BJ (cell line): ENCODE results near the gene RGR. TPM values are rescaled to one million over a fixed set of nuclear protein-coding genes. Genes with fewer than 3 reads are reported as not detected.

ENCODE experiments used
- CTCF ChIA-PET: fragments of 350-600 bp; formaldehyde crosslinking; extraction: SDS; loops from one replicate; lab custom pipeline; 2021; ENCODE audit warnings: antibody characterized with exemption, inconsistent platforms; lab: Yijun Ruan, JAX
- POLR2A ChIA-PET: fragments of 300-600 bp; sonication (Branson Sonifier 250); formaldehyde crosslinking; extraction: SDS; loops from one replicate; lab custom pipeline; 2021; ENCODE audit warnings: antibody characterized with exemption; lab: Charles Lee
- DNase-seq: peaks from one replicate; pipeline ENCODE4 v3.0.0-alpha.2; 2011; ENCODE audit warnings: low read depth
- H3K27me3 ChIP-seq: 2 replicates; pipeline ENCODE4 v1.6.0; 2011; ENCODE audit warnings: low read length; ENCODE audit not compliant: control insufficient read depth, insufficient read depth
- H3K36me3 ChIP-seq: 2 replicates; pipeline ENCODE4 v1.5.1; 2011; ENCODE audit warnings: low read length; ENCODE audit not compliant: control insufficient read depth, insufficient read depth
- H3K4me3 ChIP-seq: 2 replicates; pipeline ENCODE4 v1.5.1; 2011; ENCODE audit warnings: low read depth, mild to moderate bottlenecking, control low read depth, low read length
- polyA plus RNA-seq: library from polyadenylated mRNA; depleted of rRNA; stranded (reverse); fragments of >200 nt; gene quantifications from 2 replicates; pipeline ENCODE4 v1.2.3, GENCODE V29; 2011
- TF ChIP-seq, protein P1 (sequence below): IDR thresholded peaks from 2 replicates; pipeline ENCODE4 v1.5.1; 2011; ENCODE audit warnings: low read depth, mild to moderate bottlenecking, control low read depth, inconsistent platforms, low read length, moderate library complexity; ENCODE audit not compliant: insufficient read depth

Gene RGR
- polyA plus RNA-seq, 1 experiment = not detected

DNA sequence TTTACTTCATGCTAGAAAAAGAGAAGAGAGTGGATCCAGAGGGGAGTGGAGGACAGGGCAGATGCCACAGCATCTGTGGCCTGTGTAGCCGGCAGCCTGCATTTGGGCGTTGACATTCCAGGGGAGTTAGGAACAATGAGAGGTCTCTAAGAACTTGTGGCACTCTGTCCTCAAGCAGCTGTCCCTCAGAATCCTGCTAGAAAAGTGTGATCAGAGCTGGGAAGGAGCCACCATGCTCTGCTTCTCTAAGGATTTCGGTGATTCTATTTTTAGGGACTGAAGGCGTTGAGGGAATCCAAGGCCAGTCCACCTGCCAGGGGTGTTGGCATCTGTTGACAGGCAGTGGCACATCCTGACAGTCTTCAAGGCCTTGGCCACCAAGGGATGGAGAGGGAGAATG lies 27.1 kb upstream of the RGR start:
- no peaks in the 10 kb centered on the region for H3K36me3 ChIP-seq
- H3K4me3 ChIP-seq = no peak overlapping the region
- DNase-seq = no peak
- CTCF ChIA-PET = interaction anchor here (1.3 kb wide), 1 partner anchor 10 kb away, joined by 3 read pairs; no protein-coding TSS in a partner anchor
- TF ChIP-seq, protein P1, sequence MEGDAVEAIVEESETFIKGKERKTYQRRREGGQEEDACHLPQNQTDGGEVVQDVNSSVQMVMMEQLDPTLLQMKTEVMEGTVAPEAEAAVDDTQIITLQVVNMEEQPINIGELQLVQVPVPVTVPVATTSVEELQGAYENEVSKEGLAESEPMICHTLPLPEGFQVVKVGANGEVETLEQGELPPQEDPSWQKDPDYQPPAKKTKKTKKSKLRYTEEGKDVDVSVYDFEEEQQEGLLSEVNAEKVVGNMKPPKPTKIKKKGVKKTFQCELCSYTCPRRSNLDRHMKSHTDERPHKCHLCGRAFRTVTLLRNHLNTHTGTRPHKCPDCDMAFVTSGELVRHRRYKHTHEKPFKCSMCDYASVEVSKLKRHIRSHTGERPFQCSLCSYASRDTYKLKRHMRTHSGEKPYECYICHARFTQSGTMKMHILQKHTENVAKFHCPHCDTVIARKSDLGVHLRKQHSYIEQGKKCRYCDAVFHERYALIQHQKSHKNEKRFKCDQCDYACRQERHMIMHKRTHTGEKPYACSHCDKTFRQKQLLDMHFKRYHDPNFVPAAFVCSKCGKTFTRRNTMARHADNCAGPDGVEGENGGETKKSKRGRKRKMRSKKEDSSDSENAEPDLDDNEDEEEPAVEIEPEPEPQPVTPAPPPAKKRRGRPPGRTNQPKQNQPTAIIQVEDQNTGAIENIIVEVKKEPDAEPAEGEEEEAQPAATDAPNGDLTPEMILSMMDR = no peak
- POLR2A ChIA-PET = no interaction called here
- H3K27me3 ChIP-seq = no peaks in the 10 kb centered on the region

DNA sequence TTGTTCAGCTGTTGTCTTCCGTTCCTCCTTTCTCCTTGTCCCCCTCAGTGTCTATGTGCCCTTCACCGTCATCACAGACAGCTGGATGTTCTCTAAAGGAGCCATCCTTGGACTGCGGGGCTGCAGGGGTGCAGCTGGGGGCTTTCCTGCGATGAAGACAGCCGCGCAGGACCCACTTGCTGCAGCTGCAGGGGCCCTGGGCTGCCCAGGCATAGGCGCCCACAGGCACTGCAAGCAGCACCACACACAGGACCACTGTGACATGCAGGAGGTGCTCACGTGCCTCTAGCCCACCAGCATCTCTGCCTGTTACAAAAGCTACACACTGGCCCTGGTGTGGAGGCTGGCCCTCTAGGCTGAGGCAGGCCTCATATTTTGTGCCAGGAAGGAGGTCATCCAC lies 22.9 kb upstream of the RGR start:
- Histone ChIP-seq H3K36me3 (no peaks in the 10 kb centered on the region), H3K4me3 (no peak overlapping the region), H3K27me3 (no peaks in the 10 kb centered on the region)
- CTCF ChIA-PET = no interaction called here
- no peak for DNase-seq
- TF ChIP-seq, protein P1 = no peak
- POLR2A ChIA-PET = no interaction called here

- CTCF ChIA-PET = no interaction called here
Measured at GRCh38 chr10:84224411-84225028, 20.3 kb upstream of the RGR start.

GRCh38 chr10:84225427-84226173 lies 19.3 kb upstream of the RGR start, which contains the start of gene LRIT2:
TSS of gene LRIT2 (minus strand) at chr10:84225544. CDS start at chr10:84225520, 24 bp downstream.
- POLR2A ChIA-PET = no interaction called here
- no peaks in the 10 kb centered on the region for H3K27me3 ChIP-seq
- CTCF ChIA-PET = interaction anchor here (0.7 kb wide), 1 partner anchor 20 kb away, joined by 3 read pairs; no protein-coding TSS in a partner anchor
- H3K4me3 ChIP-seq = no peak within 1 kb of the TSS
- TF ChIP-seq, protein P1 = no peak
- no peak for DNase-seq
- no peaks in the 10 kb centered on the region for H3K36me3 ChIP-seq

More at GRCh38 chr10:84224411-84225028, 20.3 kb upstream of the RGR start:
- no peaks in the 10 kb centered on the region for H3K27me3 ChIP-seq
- TF ChIP-seq, protein P1 = no peak
- H3K36me3 ChIP-seq = no peaks in the 10 kb centered on the region
- POLR2A ChIA-PET = no interaction called here
- H3K4me3 ChIP-seq = no peak overlapping the region
- DNase-seq = no peak

DNA sequence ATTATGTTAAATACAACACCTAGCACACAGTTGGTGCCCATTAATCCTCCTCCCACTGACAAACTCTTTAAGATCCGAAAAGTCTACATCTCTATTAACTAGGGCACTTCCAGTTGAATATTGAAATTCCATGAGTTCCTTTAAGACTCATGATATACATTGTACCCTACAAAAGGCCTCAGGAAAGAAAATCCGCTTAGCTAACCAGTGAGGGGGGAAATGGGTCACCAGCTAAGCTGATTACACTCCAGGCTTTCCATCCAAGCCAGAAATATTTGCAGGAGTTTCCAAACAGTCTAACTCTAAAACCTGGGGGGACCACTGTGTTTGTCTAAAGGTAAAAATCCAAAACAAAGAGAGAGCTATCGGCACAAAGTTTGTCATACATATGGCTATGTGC lies 18.2 kb upstream of the RGR start:
- no peak for DNase-seq
- Histone ChIP-seq H3K36me3 (no peaks in the 10 kb centered on the region), H3K4me3 (no peak overlapping the region), H3K27me3 (no peaks in the 10 kb centered on the region)
- ChIA-PET POLR2A (no interaction called here), CTCF (no interaction called here)
- TF ChIP-seq, protein P1 = no peak
